K562 (cell line): Measurements from ENCODE around the gene PRR19. TPM values are rescaled to one million over a fixed set of nuclear protein-coding genes. Genes with fewer than 3 reads are reported as not detected.
A peak's percentile ranks its signal among the peaks of the same experiment; 100 is the strongest.

Experiments
- CHD4 ChIP-seq: fragments of 200-600 bp; sonication (generic); IDR thresholded peaks from 3 replicates; pipeline ENCODE4 v1.6.1; 2012; ENCODE audit warnings: low read depth, mild to moderate bottlenecking, mixed read lengths, low read length, inconsistent platforms; ENCODE audit not compliant: insufficient read depth, insufficient replicate concordance, poor library complexity, severe bottlenecking
- DMBX1 ChIP-seq: fragments of 250-450 bp; sonication (Bioruptor Pico); IDR thresholded peaks from 2 replicates; pipeline ENCODE4 v1.8.0; 2022; ENCODE audit warnings: inconsistent platforms, mild to moderate bottlenecking, moderate library complexity, borderline replicate concordance
- EZH2 ChIP-seq: IDR thresholded peaks from 2 replicates; pipeline ENCODE4 v1.6.1; 2012; ENCODE audit warnings: low read depth, mild to moderate bottlenecking, inconsistent platforms, low read length, borderline replicate concordance
- MTA1 ChIP-seq: fragments of 450-650 bp; IDR thresholded peaks from 2 replicates; pipeline ENCODE4 v1.6.1; 2017; ENCODE audit warnings: borderline replicate concordance
- PHB ChIP-seq: fragments of 250-450 bp; sonication (Bioruptor Pico); IDR thresholded peaks from 2 replicates; pipeline ENCODE4 v1.5.0; 2021
- PHF20 ChIP-seq: fragments of 450-650 bp; IDR thresholded peaks from 2 replicates; pipeline ENCODE4 v1.6.1; 2018; ENCODE audit not compliant: partially characterized antibody
- RBM34 ChIP-seq: fragments of 200-400 bp; formaldehyde crosslinking; IDR thresholded peaks from 2 replicates; pipeline ENCODE4 v1.6.1; 2018; ENCODE audit warnings: low read length, borderline replicate concordance; ENCODE audit not compliant: insufficient read depth
- SP2 ChIP-seq: IDR thresholded peaks from 2 replicates; pipeline ENCODE4 v1.6.1; 2011; ENCODE audit warnings: mild to moderate bottlenecking, low read depth, low read length, moderate library complexity; ENCODE audit not compliant: poor library complexity, severe bottlenecking; ENCODE audit errors: extremely low read depth
- ZBTB7A ChIP-seq: IDR thresholded peaks from 2 replicates; pipeline ENCODE4 v1.6.1; 2011; ENCODE audit warnings: low read depth, mild to moderate bottlenecking, low read length, moderate library complexity, borderline replicate concordance; ENCODE audit not compliant: control insufficient read depth
- ZNF12 ChIP-seq: sonication (generic); formaldehyde crosslinking; IDR thresholded peaks from 2 replicates; pipeline ENCODE4 v1.4.0; 2020; ENCODE audit warnings: mild to moderate bottlenecking, missing genetic modification reagents
- ZNF134 ChIP-seq: fragments of 250-450 bp; sonication (Bioruptor Pico); conservative IDR thresholded peaks from 2 replicates; pipeline ENCODE4 v1.4.0; 2020
- ZNF778 ChIP-seq: fragments of 450-650 bp; formaldehyde crosslinking; IDR thresholded peaks from 2 replicates; pipeline ENCODE4 v1.4.0; 2020; ENCODE audit warnings: mild to moderate bottlenecking, moderate library complexity
- polyA plus RNA-seq, 8 experiments: library from polyadenylated mRNA; depleted of rRNA in 4 of 8; stranded (reverse) in 5 of 8; unstranded in 3 of 8; fragments of >200 nt; fragmentation: Nextera tagmentation in 2 of 8; fragmentation: Illumina TruSeq in 1 of 8; extraction: Ambion mirVana in 2 of 8; extraction: Trizol in 1 of 8; gene quantifications; 2 replicates each; pipeline versions ENCODE4 v1.2.1 to v1.2.3, GENCODE V29; 2011 to 2014; ENCODE audit warnings: inconsistent platforms in 1 of 8, missing spikeins in 1 of 8
- total RNA-seq, 7 experiments: library from RNA; depleted of rRNA in 6 of 7; stranded (reverse); fragments of >200 nt in 6 of 7; fragmentation: Illumina TruSeq in 2 of 7; extraction: Trizol in 2 of 7; gene quantifications; 2 replicates each; pipeline versions ENCODE4 v1.2.1 to v1.2.3, GENCODE V29; 2011 to 2021; ENCODE audit warnings: low replicate concordance in 1 of 7
- TF ChIP-seq, protein P1 (sequence below): sonication (generic); formaldehyde crosslinking; IDR thresholded peaks from 2 replicates; pipeline ENCODE4 v1.8.0; 2022; ENCODE audit warnings: mild to moderate bottlenecking, missing genetic modification reagents
- TF ChIP-seq, protein P2 (sequence below): sonication (generic); formaldehyde crosslinking; IDR thresholded peaks from 2 replicates; pipeline ENCODE4 v1.9.0; 2022; ENCODE audit warnings: mild to moderate bottlenecking, missing genetic modification reagents
- TF ChIP-seq, protein P3 (sequence below), 2 experiments: fragments of 150-350 bp in 1 of 2; IDR thresholded peaks; 2 replicates each; pipeline ENCODE4 v1.6.1; 2012 to 2016; ENCODE audit warnings: low read depth in 2 of 2, low read length in 2 of 2, mild to moderate bottlenecking in 1 of 2, moderate library complexity in 1 of 2
- TF ChIP-seq, protein P4 (sequence below), 2 experiments: IDR thresholded peaks in 1 of 2; conservative IDR thresholded peaks in 1 of 2; 2 replicates each; pipeline ENCODE4 v1.6.1; 2016; ENCODE audit warnings: low read depth in 2 of 2, mild to moderate bottlenecking in 1 of 2, missing compliant biosample characterization in 1 of 2, missing genetic modification characterization in 1 of 2, moderate library complexity in 1 of 2

The PRR19 gene
- total and polyA plus RNA-seq, 9 of the 15 experiments (the other 6 are each of a cell fraction or from before 2014, with no cell fraction given) = 0.10 to 1.6 (median 0.54) TPM

DNA sequence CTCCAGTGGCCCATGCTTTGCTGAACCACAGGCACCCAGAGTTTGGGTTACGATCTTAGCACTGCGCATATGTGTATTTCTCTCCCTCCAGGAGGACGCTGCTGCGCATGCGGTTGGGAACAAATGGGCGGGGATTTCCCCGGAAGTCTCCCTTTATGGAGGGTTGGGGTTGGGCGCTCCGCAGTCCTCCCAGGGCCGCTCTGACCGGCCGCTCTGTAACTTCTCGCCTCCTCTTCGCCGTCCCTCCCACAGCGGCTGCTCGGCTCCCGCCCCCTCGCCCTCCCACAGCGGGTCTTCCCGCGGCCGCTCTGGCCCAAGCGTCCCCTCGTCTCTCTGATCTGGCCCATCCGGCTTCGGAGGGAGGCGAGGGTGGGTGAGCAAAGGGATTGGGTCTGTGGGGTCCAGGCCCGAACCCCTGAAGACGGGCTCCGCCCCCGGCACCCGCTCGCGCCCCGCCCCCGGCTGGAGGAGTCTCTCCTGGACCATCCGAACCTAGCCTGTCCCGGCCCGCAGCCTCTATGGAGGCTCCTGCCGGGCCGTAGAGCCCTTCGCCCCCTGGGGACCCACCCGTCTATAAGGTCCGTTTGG lies 23.5 kb downstream of the PRR19 start, which contains the start of gene MEGF8 (continued):
- TF ChIP-seq DMBX1 (no peak), RBM34 (0 out of 2 replicates have a peak, but pooled peaks have one; percentile 25), EZH2 (no peak), PHF20 (peak; percentile 39), ZBTB7A (peak; percentile 84), SP2 (peak; percentile 95), MTA1 (no peak), ZNF12 (no peak), CHD4 (no peak), PHB (CRISPR knock-in tag) (no peak), ZNF134 (CRISPR knock-in tag) (no peak), ZNF778 (CRISPR knock-in tag) (no peak)
- TF ChIP-seq, protein P1, sequence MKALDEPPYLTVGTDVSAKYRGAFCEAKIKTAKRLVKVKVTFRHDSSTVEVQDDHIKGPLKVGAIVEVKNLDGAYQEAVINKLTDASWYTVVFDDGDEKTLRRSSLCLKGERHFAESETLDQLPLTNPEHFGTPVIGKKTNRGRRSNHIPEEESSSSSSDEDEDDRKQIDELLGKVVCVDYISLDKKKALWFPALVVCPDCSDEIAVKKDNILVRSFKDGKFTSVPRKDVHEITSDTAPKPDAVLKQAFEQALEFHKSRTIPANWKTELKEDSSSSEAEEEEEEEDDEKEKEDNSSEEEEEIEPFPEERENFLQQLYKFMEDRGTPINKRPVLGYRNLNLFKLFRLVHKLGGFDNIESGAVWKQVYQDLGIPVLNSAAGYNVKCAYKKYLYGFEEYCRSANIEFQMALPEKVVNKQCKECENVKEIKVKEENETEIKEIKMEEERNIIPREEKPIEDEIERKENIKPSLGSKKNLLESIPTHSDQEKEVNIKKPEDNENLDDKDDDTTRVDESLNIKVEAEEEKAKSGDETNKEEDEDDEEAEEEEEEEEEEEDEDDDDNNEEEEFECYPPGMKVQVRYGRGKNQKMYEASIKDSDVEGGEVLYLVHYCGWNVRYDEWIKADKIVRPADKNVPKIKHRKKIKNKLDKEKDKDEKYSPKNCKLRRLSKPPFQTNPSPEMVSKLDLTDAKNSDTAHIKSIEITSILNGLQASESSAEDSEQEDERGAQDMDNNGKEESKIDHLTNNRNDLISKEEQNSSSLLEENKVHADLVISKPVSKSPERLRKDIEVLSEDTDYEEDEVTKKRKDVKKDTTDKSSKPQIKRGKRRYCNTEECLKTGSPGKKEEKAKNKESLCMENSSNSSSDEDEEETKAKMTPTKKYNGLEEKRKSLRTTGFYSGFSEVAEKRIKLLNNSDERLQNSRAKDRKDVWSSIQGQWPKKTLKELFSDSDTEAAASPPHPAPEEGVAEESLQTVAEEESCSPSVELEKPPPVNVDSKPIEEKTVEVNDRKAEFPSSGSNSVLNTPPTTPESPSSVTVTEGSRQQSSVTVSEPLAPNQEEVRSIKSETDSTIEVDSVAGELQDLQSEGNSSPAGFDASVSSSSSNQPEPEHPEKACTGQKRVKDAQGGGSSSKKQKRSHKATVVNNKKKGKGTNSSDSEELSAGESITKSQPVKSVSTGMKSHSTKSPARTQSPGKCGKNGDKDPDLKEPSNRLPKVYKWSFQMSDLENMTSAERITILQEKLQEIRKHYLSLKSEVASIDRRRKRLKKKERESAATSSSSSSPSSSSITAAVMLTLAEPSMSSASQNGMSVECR (CRISPR knock-in tag) = peak; percentile 44; the same call in 1 of the 2 replicates
- TF ChIP-seq, protein P2, sequence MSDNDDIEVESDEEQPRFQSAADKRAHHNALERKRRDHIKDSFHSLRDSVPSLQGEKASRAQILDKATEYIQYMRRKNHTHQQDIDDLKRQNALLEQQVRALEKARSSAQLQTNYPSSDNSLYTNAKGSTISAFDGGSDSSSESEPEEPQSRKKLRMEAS = peak; percentile 41
- TF ChIP-seq, protein P3, sequence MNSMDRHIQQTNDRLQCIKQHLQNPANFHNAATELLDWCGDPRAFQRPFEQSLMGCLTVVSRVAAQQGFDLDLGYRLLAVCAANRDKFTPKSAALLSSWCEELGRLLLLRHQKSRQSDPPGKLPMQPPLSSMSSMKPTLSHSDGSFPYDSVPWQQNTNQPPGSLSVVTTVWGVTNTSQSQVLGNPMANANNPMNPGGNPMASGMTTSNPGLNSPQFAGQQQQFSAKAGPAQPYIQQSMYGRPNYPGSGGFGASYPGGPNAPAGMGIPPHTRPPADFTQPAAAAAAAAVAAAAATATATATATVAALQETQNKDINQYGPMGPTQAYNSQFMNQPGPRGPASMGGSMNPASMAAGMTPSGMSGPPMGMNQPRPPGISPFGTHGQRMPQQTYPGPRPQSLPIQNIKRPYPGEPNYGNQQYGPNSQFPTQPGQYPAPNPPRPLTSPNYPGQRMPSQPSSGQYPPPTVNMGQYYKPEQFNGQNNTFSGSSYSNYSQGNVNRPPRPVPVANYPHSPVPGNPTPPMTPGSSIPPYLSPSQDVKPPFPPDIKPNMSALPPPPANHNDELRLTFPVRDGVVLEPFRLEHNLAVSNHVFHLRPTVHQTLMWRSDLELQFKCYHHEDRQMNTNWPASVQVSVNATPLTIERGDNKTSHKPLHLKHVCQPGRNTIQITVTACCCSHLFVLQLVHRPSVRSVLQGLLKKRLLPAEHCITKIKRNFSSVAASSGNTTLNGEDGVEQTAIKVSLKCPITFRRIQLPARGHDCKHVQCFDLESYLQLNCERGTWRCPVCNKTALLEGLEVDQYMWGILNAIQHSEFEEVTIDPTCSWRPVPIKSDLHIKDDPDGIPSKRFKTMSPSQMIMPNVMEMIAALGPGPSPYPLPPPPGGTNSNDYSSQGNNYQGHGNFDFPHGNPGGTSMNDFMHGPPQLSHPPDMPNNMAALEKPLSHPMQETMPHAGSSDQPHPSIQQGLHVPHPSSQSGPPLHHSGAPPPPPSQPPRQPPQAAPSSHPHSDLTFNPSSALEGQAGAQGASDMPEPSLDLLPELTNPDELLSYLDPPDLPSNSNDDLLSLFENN (IDR thresholded peaks at IDR 0.05; ENCODE audit: low read depth in 2 of 2, low read length in 2 of 2) = no peak
- TF ChIP-seq, protein P4, sequence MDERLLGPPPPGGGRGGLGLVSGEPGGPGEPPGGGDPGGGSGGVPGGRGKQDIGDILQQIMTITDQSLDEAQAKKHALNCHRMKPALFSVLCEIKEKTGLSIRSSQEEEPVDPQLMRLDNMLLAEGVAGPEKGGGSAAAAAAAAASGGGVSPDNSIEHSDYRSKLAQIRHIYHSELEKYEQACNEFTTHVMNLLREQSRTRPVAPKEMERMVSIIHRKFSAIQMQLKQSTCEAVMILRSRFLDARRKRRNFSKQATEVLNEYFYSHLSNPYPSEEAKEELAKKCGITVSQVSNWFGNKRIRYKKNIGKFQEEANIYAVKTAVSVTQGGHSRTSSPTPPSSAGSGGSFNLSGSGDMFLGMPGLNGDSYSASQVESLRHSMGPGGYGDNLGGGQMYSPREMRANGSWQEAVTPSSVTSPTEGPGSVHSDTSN (CRISPR knock-in tag; IDR thresholded peaks at IDR 0.05; ENCODE audit: low read depth) = no peak
- TF ChIP-seq, protein P4 (tag; conservative IDR thresholded peaks at IDR 0.05; ENCODE audit: low read depth) = no peak
